ENCODE results near the gene NUDT5.

Gene NUDT5

GRCh38 chr10:12160664-12161063 is 35.0 kb downstream of the NUDT5 start:
- DNase-seq = no peak

DNA sequence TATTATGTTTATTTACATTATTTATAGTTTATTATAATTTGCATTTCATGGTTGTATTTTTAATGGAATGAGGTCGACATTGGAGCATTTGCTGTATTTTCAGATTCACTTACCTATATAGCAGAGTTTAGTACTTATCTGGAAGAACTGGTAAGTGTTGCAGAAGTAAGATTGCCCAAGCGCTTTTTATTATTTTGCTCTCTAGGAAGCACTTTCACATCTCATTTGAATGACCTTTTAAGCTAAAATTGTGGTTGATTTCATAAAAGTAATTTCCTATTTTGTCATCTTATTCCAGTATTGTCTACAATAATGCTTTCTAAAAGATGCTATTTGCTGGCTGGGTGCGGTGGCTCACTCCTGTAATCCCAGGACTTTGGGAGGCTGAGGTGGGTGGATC is 37.6 kb downstream of the NUDT5 start:
- DNase-seq = no peak

- DNase-seq = no peak
Measured at GRCh38 chr10:12156367-12157123, 39.1 kb downstream of the NUDT5 start.

- DNase-seq = no peak
Measured at GRCh38 chr10:12154516-12154915, 41.2 kb downstream of the NUDT5 start.

DNA sequence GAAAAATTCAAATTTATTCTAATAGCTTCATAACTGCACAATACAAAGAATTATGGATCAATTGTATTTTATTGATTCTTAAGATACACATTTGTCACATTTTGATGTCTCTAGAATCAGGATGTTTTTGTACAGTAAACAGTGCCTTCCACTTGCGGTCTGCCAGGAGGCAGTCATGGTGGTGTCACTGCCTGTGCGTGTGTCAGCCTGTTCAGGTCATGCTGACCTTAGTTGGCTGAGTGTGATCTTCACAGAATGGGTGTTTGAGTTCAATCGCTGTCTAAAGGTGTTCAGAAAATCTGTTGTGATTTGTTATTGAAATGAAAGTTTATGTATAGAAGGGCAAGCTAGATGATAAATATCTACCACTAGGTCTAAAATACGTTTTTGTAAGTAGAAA is 45.5 kb downstream of the NUDT5 start:
- DNase-seq = no peak

GRCh38 chr10:12144538-12144937 is 51.2 kb downstream of the NUDT5 start:
- no peak for DNase-seq

GRCh38 chr10:12140038-12140437 is 55.7 kb downstream of the NUDT5 start:
- no peak for DNase-seq

DNA sequence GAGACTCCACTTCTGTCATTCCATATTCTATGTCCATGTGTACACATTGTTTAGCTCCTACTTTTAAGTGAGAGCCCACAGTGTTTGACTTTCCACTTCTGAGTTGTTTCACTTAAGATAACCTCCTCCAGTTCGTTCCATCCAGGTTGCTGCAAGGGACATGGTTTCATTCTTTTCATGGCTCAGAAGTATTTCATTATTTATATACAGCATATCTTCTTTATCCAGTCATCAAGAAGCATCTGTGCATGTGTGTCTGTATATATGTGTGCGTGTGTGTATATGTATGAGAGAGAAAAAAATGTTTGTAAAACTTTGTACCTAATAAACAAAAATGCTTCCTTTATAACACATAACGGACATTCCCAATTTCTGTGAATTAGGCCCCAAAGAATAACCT is 60.1 kb downstream of the NUDT5 start:
- no peak for DNase-seq

DNA sequence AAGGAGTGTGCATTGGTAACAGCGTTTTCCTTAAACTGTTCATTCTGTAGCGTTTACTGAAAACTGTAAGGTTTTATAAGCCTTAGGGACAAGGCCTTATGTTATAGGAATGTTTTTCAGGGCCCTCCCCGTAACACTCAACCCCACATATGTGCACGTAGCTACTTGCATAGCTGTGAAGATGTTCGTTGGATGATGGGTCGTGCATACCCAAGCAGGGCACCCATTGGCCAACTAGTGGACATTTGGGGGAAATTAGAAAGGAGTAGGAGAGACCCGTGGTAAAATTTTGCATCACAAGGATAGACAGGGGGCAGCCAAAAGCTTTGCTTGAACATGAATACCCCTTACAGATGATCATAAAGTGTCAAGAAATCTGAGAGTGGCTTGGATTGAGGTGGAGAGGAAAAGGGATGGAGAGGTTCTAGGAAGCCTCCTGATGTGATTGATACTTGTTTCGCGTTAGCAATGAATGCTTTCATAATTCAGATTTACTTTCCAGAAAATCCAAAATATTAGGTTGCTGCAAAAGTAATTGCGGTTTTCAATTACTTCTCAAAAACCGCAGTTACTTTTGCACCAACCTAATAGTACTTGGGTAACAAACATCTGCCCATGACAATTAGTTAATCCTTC is 65.3 kb downstream of the NUDT5 start:
- no peak for DNase-seq

GRCh38 chr10:12129222-12130111 is 66.2 kb downstream of the NUDT5 start, which contains the start of gene SEC61A2:
Gene SEC61A2, plus strand, starts transcription at chr10:12129677. Its CDS starts 111 bp downstream, at chr10:12129788.
- DNase-seq = peak; percentile 98 to 99

DNA sequence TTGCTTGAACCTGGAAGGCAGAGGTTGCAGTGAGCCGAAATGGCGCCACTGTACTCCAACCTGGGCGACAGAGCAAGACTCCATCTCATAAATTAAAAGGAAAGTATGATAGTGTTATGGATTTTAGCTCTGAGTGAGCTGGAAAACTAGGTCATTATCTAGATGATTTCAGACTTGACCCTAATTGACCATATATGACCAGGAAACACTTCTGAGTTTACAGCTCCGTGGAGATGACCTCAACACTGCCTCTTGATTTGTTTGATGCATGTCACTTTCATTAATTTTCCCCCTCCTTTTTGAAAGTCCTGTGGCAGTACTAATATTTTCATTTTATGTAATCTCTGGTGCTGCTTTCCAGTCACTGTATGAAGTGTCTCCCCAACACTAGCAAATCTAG is 74.0 kb downstream of the NUDT5 start:
- no peak for DNase-seq

Measured in stimulated activated CD4-positive, alpha-beta T cell treated with anti-CD3 and anti-CD28 coated beads, Interleukin-2, amount 100 ng/mL, for 48 hours (primary cell).